Fibroblast of skin of abdomen (primary cell): ENCODE results near the gene ANKRD30A. TPM values are rescaled to one million over a fixed set of nuclear protein-coding genes. Genes with fewer than 3 reads are reported as not detected.
"Not testable (repeated sequence)": the region's sequence is repeated elsewhere in the genome, so short reads cannot be mapped to it uniquely, and the experiment has no call there.

Experiments used
- DNase-seq: peaks from one replicate; pipeline ENCODE4 v3.0.0-alpha.2; 2013
- polyA plus RNA-seq, 2 experiments: library from polyadenylated mRNA; unstranded; fragments of 120-200 nt; gene quantifications; one replicate each; pipeline ENCODE4 v1.2.1, GENCODE V29; 2013; ENCODE audit not compliant: insufficient read length in 2 of 2

The ANKRD30A gene
- not detected for polyA plus RNA-seq (2013, experiment 1 of 2; ENCODE audit: insufficient read length)
- polyA plus RNA-seq (2013, experiment 2 of 2; ENCODE audit: insufficient read length) = not detected

- DNase-seq = no peak
Measured at GRCh38 chr10:37125191-37125732, at the start of gene ANKRD30A. TSS of gene ANKRD30A (plus strand) at chr10:37125598. CDS start at chr10:37125788, 190 bp downstream.

- DNase-seq = not testable (repeated sequence)
Measured at GRCh38 chr10:37076083-37076482, 49.3 kb upstream of the ANKRD30A start.

- DNase-seq = no peak
Measured at GRCh38 chr10:37095792-37096573, 29.4 kb upstream of the ANKRD30A start.

- DNase-seq = no peak
Measured at GRCh38 chr10:37101261-37101660, 24.1 kb upstream of the ANKRD30A start.

- DNase-seq = no peak
Measured at GRCh38 chr10:37109000-37109399, 16.4 kb upstream of the ANKRD30A start.

- no peak for DNase-seq
Measured at GRCh38 chr10:37124532-37124931, 866 bp upstream of the ANKRD30A start.

- DNase-seq = no peak
Measured at GRCh38 chr10:37125921-37126320, 523 bp downstream of the ANKRD30A start.

- DNase-seq = no peak
Measured at GRCh38 chr10:37146443-37146842, 21.0 kb downstream of the ANKRD30A start.

- DNase-seq = not testable (repeated sequence)
Measured at GRCh38 chr10:37162430-37162829, 37.0 kb downstream of the ANKRD30A start.

- not testable (repeated sequence) for DNase-seq
Measured at GRCh38 chr10:37171945-37172344, 46.5 kb downstream of the ANKRD30A start.

- not testable (repeated sequence) for DNase-seq
Measured at GRCh38 chr10:37178296-37178695, 52.9 kb downstream of the ANKRD30A start.

- DNase-seq = not testable (repeated sequence)
Measured at GRCh38 chr10:37182719-37183118, 57.3 kb downstream of the ANKRD30A start.

- no peak for DNase-seq
Measured at GRCh38 chr10:37206132-37206531, 80.7 kb downstream of the ANKRD30A start.

- no peak for DNase-seq
Measured at GRCh38 chr10:37220866-37221265, 95.5 kb downstream of the ANKRD30A start.

- DNase-seq = no peak
Measured at GRCh38 chr10:37222046-37222445, 96.6 kb downstream of the ANKRD30A start.

- DNase-seq = no peak
Measured at GRCh38 chr10:37225163-37225562, 99.8 kb downstream of the ANKRD30A start.

- no peak for DNase-seq
Measured at GRCh38 chr10:37226524-37226923, 101.1 kb downstream of the ANKRD30A start.

GRCh38 chr10:37234692-37235091 is 109.3 kb downstream of the ANKRD30A start:
- DNase-seq = no peak

- DNase-seq = no peak
Measured at GRCh38 chr10:37236093-37236492, 110.7 kb downstream of the ANKRD30A start.

GRCh38 chr10:37240223-37240622 is 114.8 kb downstream of the ANKRD30A start:
- DNase-seq = no peak

GRCh38 chr10:37246637-37247036 is 121.2 kb downstream of the ANKRD30A start:
- DNase-seq = no peak

- DNase-seq = not testable (repeated sequence)
Measured at GRCh38 chr10:37255837-37256236, 130.4 kb downstream of the ANKRD30A start.

GRCh38 chr10:37263304-37263703 is 137.9 kb downstream of the ANKRD30A start:
- DNase-seq = no peak

- DNase-seq = no peak
Measured at GRCh38 chr10:37268266-37268665, 142.9 kb downstream of the ANKRD30A start.
